ENCODE measurements around the gene ALG14.

GRCh38 chr1:95002164-95002539, 70.6 kb downstream of the ALG14 start:
- TF ChIP-seq CTCF (IDR thresholded peaks at IDR 0.05; ENCODE audit: low read length) (no peak), EZH2 (IDR thresholded peaks at IDR 0.05; ENCODE audit: borderline replicate concordance, low read length) (no peak)

Measured in OCI-LY1 (cell line).